ENCODE measurements around the gene FASLG. TPM values are rescaled to one million over a fixed set of nuclear protein-coding genes. Genes with fewer than 3 reads are reported as not detected.

The FASLG gene
- total and polyA plus RNA-seq, 2 experiments from 2014 or later: not detected

DNA sequence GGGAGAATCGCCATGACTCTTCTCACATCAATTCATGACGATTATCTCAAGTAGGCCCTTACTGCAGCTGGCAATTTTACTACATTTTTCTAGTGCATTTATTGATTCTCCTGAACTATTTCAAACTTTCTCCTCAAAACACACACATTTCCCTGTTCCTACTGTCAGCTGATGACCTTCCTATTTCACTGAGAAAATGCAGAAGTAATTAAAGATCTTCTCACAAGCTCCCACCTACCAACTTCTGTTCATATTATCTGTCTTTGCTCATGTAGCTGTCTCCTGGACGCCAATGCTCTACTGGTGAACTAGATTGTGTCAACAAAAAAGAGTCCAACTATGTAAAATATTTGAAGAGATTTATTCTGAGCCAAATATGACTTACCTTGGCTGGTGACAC is 36.4 kb upstream of the FASLG start:
- H4K20me1 ChIP-seq (ENCODE audit: insufficient read depth, poor library complexity, severe bottlenecking): no peaks in the 10 kb centered on the region

DNA sequence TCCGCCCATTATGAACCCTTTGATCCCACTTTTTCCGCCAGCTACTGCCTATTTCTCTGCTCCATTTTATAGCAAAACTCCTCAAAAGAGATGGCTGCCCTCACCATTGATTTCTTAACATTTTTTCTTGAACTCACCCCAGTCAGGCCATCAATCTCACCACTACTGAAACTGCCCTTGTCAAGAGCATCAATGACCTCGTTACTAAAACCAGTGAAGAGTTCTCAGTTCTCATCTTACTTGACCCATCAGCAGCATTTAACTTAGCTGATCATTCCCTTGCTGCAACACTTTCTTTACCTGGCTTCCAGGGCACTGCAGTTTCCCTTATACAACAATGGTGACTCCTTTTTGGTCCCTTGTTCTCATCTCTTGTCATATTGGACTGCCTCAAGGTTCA is 35.2 kb upstream of the FASLG start:
- H3K27me3 ChIP-seq: no peaks in the 10 kb centered on the region
- H2AFZ ChIP-seq: no peak overlapping the region
- no peaks in the 10 kb centered on the region for H3K79me2 ChIP-seq
- H3K9me2 ChIP-seq (replicated peaks; ENCODE audit: insufficient read depth): no peaks in the 10 kb centered on the region
- DNase-seq (ENCODE audit: low spot score): no peak
- no peaks in the 10 kb centered on the region for H3K9me3 ChIP-seq (ENCODE audit: low read depth)
- WGBS (ENCODE audit: low lambda C conversion rate, missing lambda C conversion rate): 93% methylated on average over 3 of the region's 3 CpGs
- H3K4me1 ChIP-seq (ENCODE audit: insufficient read depth): no peaks in the 10 kb centered on the region
- no peaks in the 10 kb centered on the region for H4K20me1 ChIP-seq (ENCODE audit: insufficient read depth, poor library complexity, severe bottlenecking)
- no peak overlapping the region for H3K4me2 ChIP-seq
- no peak overlapping the region for H3K27ac ChIP-seq
- no peak overlapping the region for H3K4me3 ChIP-seq
- no peaks in the 10 kb centered on the region for H3K36me3 ChIP-seq (replicated peaks; ENCODE audit: insufficient read depth, low read depth)
- no peak for TF ChIP-seq EZH2phosphoT487 (IDR thresholded peaks at IDR 0.05; ENCODE audit: low read depth, severe bottlenecking, unreplicated experiment)
- no peak for TF ChIP-seq EZH2 (IDR thresholded peaks at IDR 0.05; ENCODE audit: borderline replicate concordance)
- TF ChIP-seq CTCF (IDR thresholded peaks at IDR 0.05; ENCODE audit: poor library complexity): no peak

More for the DNA sequence above, 36.4 kb upstream of the FASLG start:
- Histone ChIP-seq H3K4me1 (ENCODE audit: insufficient read depth) (no peaks in the 10 kb centered on the region), H3K27me3 (no peaks in the 10 kb centered on the region), H3K79me2 (no peaks in the 10 kb centered on the region), H3K4me3 (no peak overlapping the region), H2AFZ (no peak overlapping the region), H3K9me3 (ENCODE audit: low read depth) (no peaks in the 10 kb centered on the region), H3K9me2 (replicated peaks; ENCODE audit: insufficient read depth) (no peaks in the 10 kb centered on the region), H3K36me3 (replicated peaks; ENCODE audit: insufficient read depth, low read depth) (no peaks in the 10 kb centered on the region), H3K4me2 (no peak overlapping the region), H3K27ac (no peak overlapping the region)
- TF ChIP-seq EZH2 (IDR thresholded peaks at IDR 0.05; ENCODE audit: borderline replicate concordance) (no peak), CTCF (IDR thresholded peaks at IDR 0.05; ENCODE audit: poor library complexity) (no peak), EZH2phosphoT487 (IDR thresholded peaks at IDR 0.05; ENCODE audit: low read depth, severe bottlenecking, unreplicated experiment) (no peak)
- WGBS (ENCODE audit: low lambda C conversion rate, missing lambda C conversion rate): 85% methylated on average over 3 of the region's 3 CpGs
- DNase-seq (ENCODE audit: low spot score): no peak

DNA sequence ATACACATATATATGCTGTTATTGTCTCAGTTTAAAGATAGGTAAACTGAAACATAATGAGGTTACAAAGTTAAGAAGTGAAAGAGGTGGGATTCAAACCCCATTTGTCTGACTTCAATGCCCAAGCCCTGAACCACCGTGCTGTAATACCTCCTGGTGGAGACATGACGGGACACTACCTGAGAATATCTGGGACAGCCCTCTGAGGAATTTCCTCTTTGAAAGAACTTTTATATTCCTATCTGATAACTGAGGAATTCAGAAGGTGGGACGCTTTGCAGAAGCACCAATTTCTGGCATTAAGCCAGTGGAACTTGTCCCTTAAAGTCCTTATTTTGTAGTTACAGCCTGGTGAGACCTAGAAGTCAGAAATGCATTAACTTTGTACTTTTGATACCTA is 32.1 kb upstream of the FASLG start:
- Histone ChIP-seq H2AFZ (no peak overlapping the region), H3K27me3 (no peaks in the 10 kb centered on the region), H4K20me1 (ENCODE audit: insufficient read depth, poor library complexity, severe bottlenecking) (no peaks in the 10 kb centered on the region), H3K27ac (no peak overlapping the region), H3K9me2 (replicated peaks; ENCODE audit: insufficient read depth) (no peaks in the 10 kb centered on the region), H3K4me1 (ENCODE audit: insufficient read depth) (no peaks in the 10 kb centered on the region), H3K36me3 (replicated peaks; ENCODE audit: insufficient read depth, low read depth) (no peaks in the 10 kb centered on the region), H3K4me2 (no peak overlapping the region), H3K9me3 (ENCODE audit: low read depth) (no peaks in the 10 kb centered on the region), H3K4me3 (no peak overlapping the region), H3K79me2 (no peaks in the 10 kb centered on the region)
- TF ChIP-seq EZH2 (IDR thresholded peaks at IDR 0.05; ENCODE audit: borderline replicate concordance) (no peak), CTCF (IDR thresholded peaks at IDR 0.05; ENCODE audit: poor library complexity) (no peak), EZH2phosphoT487 (IDR thresholded peaks at IDR 0.05; ENCODE audit: low read depth, severe bottlenecking, unreplicated experiment) (no peak)
- 50% methylated on average over 3 of the region's 3 CpGs for WGBS (ENCODE audit: low lambda C conversion rate, missing lambda C conversion rate)
- DNase-seq (ENCODE audit: low spot score): no peak

GRCh38 chr1:172627702-172628101 is 31.2 kb upstream of the FASLG start:
- TF ChIP-seq EZH2phosphoT487 (IDR thresholded peaks at IDR 0.05; ENCODE audit: low read depth, severe bottlenecking, unreplicated experiment) (no peak), EZH2 (IDR thresholded peaks at IDR 0.05; ENCODE audit: borderline replicate concordance) (no peak), CTCF (IDR thresholded peaks at IDR 0.05; ENCODE audit: poor library complexity) (no peak)
- WGBS (ENCODE audit: low lambda C conversion rate, missing lambda C conversion rate): 83% methylated on average over 3 of the region's 3 CpGs

More at GRCh38 chr1:172627702-172628101, 31.2 kb upstream of the FASLG start:
- H2AFZ ChIP-seq: no peak overlapping the region
- H3K4me1 ChIP-seq (ENCODE audit: insufficient read depth): no peaks in the 10 kb centered on the region
- no peak overlapping the region for H3K4me3 ChIP-seq
- no peaks in the 10 kb centered on the region for H3K9me2 ChIP-seq (replicated peaks; ENCODE audit: insufficient read depth)
- DNase-seq (ENCODE audit: low spot score): no peak
- H3K9me3 ChIP-seq (ENCODE audit: low read depth): no peaks in the 10 kb centered on the region
- no peaks in the 10 kb centered on the region for H3K36me3 ChIP-seq (replicated peaks; ENCODE audit: insufficient read depth, low read depth)
- no peaks in the 10 kb centered on the region for H4K20me1 ChIP-seq (ENCODE audit: insufficient read depth, poor library complexity, severe bottlenecking)
- H3K4me2 ChIP-seq: no peak overlapping the region
- H3K79me2 ChIP-seq: no peaks in the 10 kb centered on the region
- no peaks in the 10 kb centered on the region for H3K27me3 ChIP-seq
- H3K27ac ChIP-seq: no peak overlapping the region

Measured in hepatocyte (in vitro differentiated cells).